Neural progenitor cell (in vitro differentiated cells): ENCODE data around the gene PARK7. TPM values are rescaled to one million over a fixed set of nuclear protein-coding genes. Genes with fewer than 3 reads are reported as not detected.

ENCODE experiments used
- DNase-seq: peaks from one replicate; pipeline ENCODE4 v3.0.0-alpha.2; 2016; ENCODE audit warnings: low spot score
- H2AFZ ChIP-seq: fragments of 200-600 bp; sonication (generic); replicated peaks from 2 replicates; pipeline ENCODE4 v1.6.1; 2016; ENCODE audit warnings: antibody characterized with exemption
- H3F3A ChIP-seq: fragments of 200-600 bp; sonication (generic); 2 replicates; pipeline ENCODE4 v1.6.1; 2016; ENCODE audit warnings: antibody characterized with exemption, low read depth
- H3K27ac ChIP-seq: fragments of 200-600 bp; sonication (generic); 2 replicates; pipeline ENCODE4 v1.5.1; 2016; ENCODE audit warnings: mild to moderate bottlenecking
- H3K27me3 ChIP-seq: fragments of 200-600 bp; sonication (generic); 2 replicates; pipeline ENCODE4 v1.6.1; 2016; ENCODE audit warnings: mild to moderate bottlenecking, moderate library complexity
- H3K36me3 ChIP-seq: fragments of 200-600 bp; sonication (generic); 2 replicates; pipeline ENCODE4 v1.5.1; 2016
- H3K4me1 ChIP-seq: fragments of 200-600 bp; sonication (generic); 2 replicates; pipeline ENCODE4 v1.6.1; 2016; ENCODE audit warnings: mixed run types
- H3K4me2 ChIP-seq: fragments of 200-600 bp; sonication (generic); 2 replicates; pipeline ENCODE4 v1.6.1; 2016
- H3K4me3 ChIP-seq: fragments of 200-600 bp; sonication (generic); 2 replicates; pipeline ENCODE4 v1.5.1; 2016
- H3K79me2 ChIP-seq: fragments of 200-600 bp; sonication (generic); 2 replicates; pipeline ENCODE4 v1.6.1; 2016; ENCODE audit warnings: low read depth
- H3K9ac ChIP-seq: fragments of 200-600 bp; sonication (generic); 2 replicates; pipeline ENCODE4 v1.6.1; 2016
- H3K9me3 ChIP-seq: fragments of 200-600 bp; sonication (generic); 2 replicates; pipeline ENCODE4 v1.5.1; 2016; ENCODE audit warnings: low read depth
- H4K20me1 ChIP-seq: fragments of 200-600 bp; sonication (generic); 2 replicates; pipeline ENCODE4 v1.6.1; 2016; ENCODE audit warnings: low read depth
- H3K27ac Mint-ChIP-seq: 3 replicates; pipeline ENCODE4 v1.8.0; 2021; ENCODE audit warnings: mixed read lengths
- H3K27me3 Mint-ChIP-seq: 2 replicates; pipeline ENCODE4 v1.8.0; 2022; ENCODE audit warnings: low read depth, mild to moderate bottlenecking, inconsistent platforms, moderate library complexity, mixed read lengths; ENCODE audit not compliant: insufficient read depth
- H3K36me3 Mint-ChIP-seq: 3 replicates; pipeline ENCODE4 v1.8.0; 2021; ENCODE audit warnings: mixed read lengths
- H3K4me1 Mint-ChIP-seq: 3 replicates; pipeline ENCODE4 v1.8.0; 2021; ENCODE audit warnings: mixed read lengths
- H3K4me3 Mint-ChIP-seq: 3 replicates; pipeline ENCODE4 v1.8.0; 2021; ENCODE audit warnings: mild to moderate bottlenecking, moderate library complexity, mixed read lengths
- H3K9me3 Mint-ChIP-seq: 3 replicates; pipeline ENCODE4 v1.8.0; 2020; ENCODE audit warnings: mixed read lengths
- EZH2 ChIP-seq: fragments of 200-600 bp; sonication (generic); IDR thresholded peaks from 2 replicates; pipeline ENCODE4 v1.6.1; 2017; ENCODE audit warnings: antibody characterized with exemption, mild to moderate bottlenecking, moderate library complexity
- EZH2phosphoT487 ChIP-seq: fragments of 200-600 bp; sonication (generic); IDR thresholded peaks from 2 replicates; pipeline ENCODE4 v1.6.1; 2017; ENCODE audit warnings: antibody characterized with exemption
- total RNA-seq: library from RNA; depleted of rRNA; stranded (reverse); fragments of >200 nt; gene quantifications from 2 replicates; pipeline ENCODE4 v1.2.3, GENCODE V29; 2015; ENCODE audit warnings: low replicate concordance
- TF ChIP-seq, protein P1 (sequence below): fragments of 200-600 bp; sonication (generic); IDR thresholded peaks from 2 replicates; pipeline ENCODE4 v1.5.1; 2017; ENCODE audit warnings: antibody characterized with exemption, mild to moderate bottlenecking

Gene PARK7
- total RNA-seq, 1 donor from 2014 or later = 214 TPM

DNA sequence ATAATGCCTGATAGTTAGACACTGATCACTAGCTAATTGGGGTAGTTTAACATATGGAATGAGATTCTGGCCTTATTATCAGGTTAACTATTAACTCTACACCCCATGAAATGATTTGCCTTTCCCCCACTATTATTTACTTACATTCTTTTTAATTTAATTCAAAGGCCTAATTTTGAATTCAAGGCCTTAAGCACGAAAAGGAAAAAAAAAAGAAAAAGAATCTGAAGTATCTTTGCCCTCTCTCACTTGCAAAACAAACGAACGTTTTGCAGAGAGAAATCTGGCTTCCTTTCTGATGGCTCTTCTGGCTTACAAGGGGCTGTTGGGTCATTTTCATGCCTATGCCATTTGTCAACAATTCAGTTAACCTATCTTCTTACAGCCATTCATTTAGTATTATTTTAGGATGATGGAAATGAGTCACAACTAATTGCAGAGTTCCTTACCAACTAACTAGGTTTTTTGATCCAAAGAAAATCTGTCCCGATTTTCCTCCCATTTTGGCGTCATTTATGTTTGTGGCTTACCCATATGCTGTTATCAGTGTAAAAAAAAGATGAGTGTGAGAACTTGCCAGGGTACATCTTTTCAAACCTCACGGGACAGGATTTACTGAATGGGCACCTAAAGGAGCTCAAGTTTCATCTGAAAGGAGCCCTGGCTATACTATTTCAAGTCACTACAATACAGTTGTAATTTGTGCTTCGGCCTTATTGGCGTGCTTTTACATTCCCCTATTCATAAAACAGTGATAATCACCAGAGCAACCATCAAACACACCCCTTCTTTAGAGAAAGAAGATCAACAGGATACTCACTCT is 66.4 kb downstream of the PARK7 start:
- Mint-ChIP-seq H3K27me3 (peaks cover 6% of the 10 kb centered on the region), H3K36me3 (no peaks in the 10 kb centered on the region), H3K4me1 (peaks cover 41% of the 10 kb centered on the region), H3K4me3 (peak overlapping the region; percentile 87), H3K9me3 (no peaks in the 10 kb centered on the region), H3K27ac (no peak overlapping the region)
- Histone ChIP-seq H3K4me2 (peak overlapping the region; percentile 70), H3K36me3 (no peaks in the 10 kb centered on the region), H3K27me3 (peaks cover 7% of the 10 kb centered on the region), H3F3A (peaks cover 11% of the 10 kb centered on the region), H3K27ac (no peak overlapping the region), H3K9ac (no peak overlapping the region), H3K4me3 (no peak overlapping the region), H3K79me2 (peaks cover 30% of the 10 kb centered on the region), H4K20me1 (peaks cover 30% of the 10 kb centered on the region), H3K4me1 (peaks cover 37% of the 10 kb centered on the region), H2AFZ (no peak overlapping the region), H3K9me3 (no peaks in the 10 kb centered on the region)
- no peak for DNase-seq
- TF ChIP-seq EZH2phosphoT487 = no peak
- TF ChIP-seq, protein P1, sequence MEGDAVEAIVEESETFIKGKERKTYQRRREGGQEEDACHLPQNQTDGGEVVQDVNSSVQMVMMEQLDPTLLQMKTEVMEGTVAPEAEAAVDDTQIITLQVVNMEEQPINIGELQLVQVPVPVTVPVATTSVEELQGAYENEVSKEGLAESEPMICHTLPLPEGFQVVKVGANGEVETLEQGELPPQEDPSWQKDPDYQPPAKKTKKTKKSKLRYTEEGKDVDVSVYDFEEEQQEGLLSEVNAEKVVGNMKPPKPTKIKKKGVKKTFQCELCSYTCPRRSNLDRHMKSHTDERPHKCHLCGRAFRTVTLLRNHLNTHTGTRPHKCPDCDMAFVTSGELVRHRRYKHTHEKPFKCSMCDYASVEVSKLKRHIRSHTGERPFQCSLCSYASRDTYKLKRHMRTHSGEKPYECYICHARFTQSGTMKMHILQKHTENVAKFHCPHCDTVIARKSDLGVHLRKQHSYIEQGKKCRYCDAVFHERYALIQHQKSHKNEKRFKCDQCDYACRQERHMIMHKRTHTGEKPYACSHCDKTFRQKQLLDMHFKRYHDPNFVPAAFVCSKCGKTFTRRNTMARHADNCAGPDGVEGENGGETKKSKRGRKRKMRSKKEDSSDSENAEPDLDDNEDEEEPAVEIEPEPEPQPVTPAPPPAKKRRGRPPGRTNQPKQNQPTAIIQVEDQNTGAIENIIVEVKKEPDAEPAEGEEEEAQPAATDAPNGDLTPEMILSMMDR = no peak
- TF ChIP-seq EZH2 = no peak

DNA sequence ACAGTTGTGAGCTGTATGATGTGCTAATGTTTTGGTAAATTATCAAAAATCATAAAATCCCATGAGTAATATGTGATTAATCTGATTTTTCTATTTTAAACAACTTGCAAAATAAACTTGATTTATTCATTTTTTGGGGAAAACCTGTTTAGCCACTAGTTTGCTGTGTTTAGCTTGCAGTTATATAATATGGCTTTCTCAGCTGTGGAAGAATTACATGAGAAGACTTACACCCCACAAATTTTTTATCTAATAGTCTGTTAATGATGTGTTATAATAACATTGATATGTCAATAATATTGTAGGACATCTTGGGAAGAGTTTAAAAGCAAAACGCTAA is 67.0 kb downstream of the PARK7 start:
- Mint-ChIP-seq H3K4me3 (peak overlapping the region; percentile 24), H3K36me3 (no peaks in the 10 kb centered on the region), H3K27me3 (peaks cover 6% of the 10 kb centered on the region), H3K9me3 (no peaks in the 10 kb centered on the region), H3K4me1 (peaks cover 35% of the 10 kb centered on the region), H3K27ac (no peak overlapping the region)
- Histone ChIP-seq H3K27ac (no peak overlapping the region), H3K4me3 (no peak overlapping the region), H3K79me2 (peaks cover 24% of the 10 kb centered on the region), H3K4me1 (peaks cover 31% of the 10 kb centered on the region), H2AFZ (no peak overlapping the region), H3K9ac (no peak overlapping the region), H3K36me3 (no peaks in the 10 kb centered on the region), H3K27me3 (peaks cover 7% of the 10 kb centered on the region), H4K20me1 (peaks cover 24% of the 10 kb centered on the region), H3F3A (peaks cover 11% of the 10 kb centered on the region), H3K4me2 (no peak overlapping the region), H3K9me3 (no peaks in the 10 kb centered on the region)
- DNase-seq = no peak
- TF ChIP-seq, protein P1 = no peak
- TF ChIP-seq EZH2phosphoT487 (no peak), EZH2 (no peak)

DNA sequence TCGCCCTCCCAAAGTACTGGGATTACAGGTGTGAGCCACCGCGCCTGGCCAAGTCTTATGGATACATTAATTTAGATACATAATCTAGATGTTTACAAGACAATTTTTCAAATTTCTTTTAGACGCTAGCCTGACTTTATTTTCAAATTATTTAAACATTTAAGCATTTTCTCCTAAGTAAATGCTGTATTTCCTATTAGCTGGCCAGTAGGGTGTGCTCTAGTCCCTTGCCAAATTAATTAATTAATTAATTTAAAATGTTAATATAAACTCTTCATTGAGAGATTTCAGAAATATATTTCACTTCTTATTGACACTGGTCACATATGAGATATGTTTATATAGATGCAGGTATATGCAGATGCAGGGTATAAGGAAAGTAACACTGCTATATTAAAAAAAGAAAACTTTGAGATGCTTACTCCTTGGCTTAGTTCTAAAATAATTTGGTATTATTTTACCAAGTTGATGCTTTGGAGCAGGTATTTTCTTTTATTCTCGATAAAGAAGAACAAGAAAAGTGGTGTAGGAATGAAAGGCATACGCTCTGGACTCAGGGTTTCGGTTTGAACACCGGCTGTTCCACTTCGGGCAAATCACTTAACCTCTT is 69.8 kb downstream of the PARK7 start:
- Mint-ChIP-seq H3K9me3 (no peaks in the 10 kb centered on the region), H3K4me1 (peaks cover 19% of the 10 kb centered on the region), H3K27ac (no peak overlapping the region), H3K4me3 (no peak overlapping the region), H3K36me3 (no peaks in the 10 kb centered on the region), H3K27me3 (peaks cover 6% of the 10 kb centered on the region)
- H2AFZ ChIP-seq = no peak overlapping the region
- peaks cover 14% of the 10 kb centered on the region for H3K4me1 ChIP-seq
- H4K20me1 ChIP-seq = no peaks in the 10 kb centered on the region
- no peaks in the 10 kb centered on the region for H3K36me3 ChIP-seq
- H3K27ac ChIP-seq = no peak overlapping the region
- H3K9me3 ChIP-seq = no peaks in the 10 kb centered on the region
- peaks cover 11% of the 10 kb centered on the region for H3F3A ChIP-seq
- H3K27me3 ChIP-seq = no peaks in the 10 kb centered on the region
- no peak overlapping the region for H3K9ac ChIP-seq
- H3K4me3 ChIP-seq = no peak overlapping the region
- TF ChIP-seq, protein P1 = peak; percentile 77
- TF ChIP-seq EZH2phosphoT487 = no peak
- H3K4me2 ChIP-seq = no peak overlapping the region
- no peaks in the 10 kb centered on the region for H3K79me2 ChIP-seq
- peak; percentile 47 for DNase-seq
